ENCODE measurements around the gene DUSP8. TPM values are rescaled to one million over a fixed set of nuclear protein-coding genes. Genes with fewer than 3 reads are reported as not detected.

The DUSP8 gene
- total RNA-seq, 2 experiments from 2014 or later: 1.4 to 2.0 TPM

GRCh38 chr11:1504581-1505290, 67.3 kb downstream of the DUSP8 start:
- intact Hi-C loops (cut with micrococcal nuclease): no loop called here
- DNase-seq (no peak), ATAC-seq (no peak)
- Mint-ChIP-seq H3K4me1 (ENCODE audit: low read depth) (peaks cover 24% of the 10 kb centered on the region), H3K27me3 (no peaks in the 10 kb centered on the region), H3K27ac (no peak overlapping the region), H3K9me3 (no peaks in the 10 kb centered on the region), H3K36me3 (ENCODE audit: low read depth) (peaks cover 5% of the 10 kb centered on the region), H3K4me3 (no peak overlapping the region)
- ChIA-PET CTCF (interaction anchor here (3.2 kb wide), 1 partner anchor 11 kb away, joined by 9 read pairs; no protein-coding TSS in a partner anchor), POLR2A (interaction anchor here (1.0 kb wide), 1 partner anchor 242 kb away, joined by 4 read pairs; no protein-coding TSS in a partner anchor)
- no peak for TF ChIP-seq CTCF (IDR thresholded peaks at IDR 0.05)

GRCh38 chr11:1504138-1504537, 67.9 kb downstream of the DUSP8 start:
- no peak for ATAC-seq
- Mint-ChIP-seq H3K4me3 (no peak overlapping the region), H3K36me3 (ENCODE audit: low read depth) (peaks cover 8% of the 10 kb centered on the region), H3K27ac (no peak overlapping the region), H3K9me3 (no peaks in the 10 kb centered on the region), H3K27me3 (no peaks in the 10 kb centered on the region), H3K4me1 (ENCODE audit: low read depth) (peaks cover 18% of the 10 kb centered on the region)
- intact Hi-C loops (cut with micrococcal nuclease): no loop called here
- CTCF ChIA-PET: no interaction called here
- no peak for DNase-seq
- no peak for TF ChIP-seq CTCF (IDR thresholded peaks at IDR 0.05)
- POLR2A ChIA-PET: interaction anchor here (1.0 kb wide), 1 partner anchor 241 kb away, joined by 4 read pairs; no protein-coding TSS in a partner anchor

Other genes starting within 250 kb of the DUSP8 start
- gene BRSK2, start 182.3 kb downstream of the DUSP8 start, total RNA-seq: 1 to 10 TPM; 1.1 to 2.0 TPM
- gene MOB2, start 85.5 kb downstream of the DUSP8 start, total RNA-seq: 10 to 100 TPM; 13.2 to 14.0 TPM
- gene KRTAP5-1, start 13.0 kb upstream of the DUSP8 start, total RNA-seq: not detected
- not detected for gene KRTAP5-2, start 26.0 kb upstream of the DUSP8 start, total RNA-seq
- gene KRTAP5-3, start 36.2 kb upstream of the DUSP8 start, total RNA-seq: not detected
- not detected for gene KRTAP5-4, start 49.9 kb upstream of the DUSP8 start, total RNA-seq
- not detected for gene KRTAP5-5, start 57.5 kb upstream of the DUSP8 start, total RNA-seq
- not detected for gene KRTAP5-6, start 124.9 kb upstream of the DUSP8 start, total RNA-seq
- under 1 TPM; 0.07 to 0.31 TPM for gene IFITM10, start 178.3 kb upstream of the DUSP8 start, total RNA-seq
- gene CTSD, start 191.7 kb upstream of the DUSP8 start, total RNA-seq: 10 to 100 TPM; 44.9 to 45.6 TPM